ENCODE results near the gene ANKRD44.

Gene ANKRD44

GRCh38 chr2:197332641-197333040, 22.1 kb upstream of the ANKRD44 start:
- Mint-ChIP-seq H3K36me3 (ENCODE audit: low read depth) (peaks cover 12% of the 10 kb centered on the region), H3K27ac (no peak overlapping the region), H3K4me1 (ENCODE audit: low read depth) (peaks cover 11% of the 10 kb centered on the region), H3K4me3 (no peak overlapping the region), H3K9me3 (peaks cover 11% of the 10 kb centered on the region), H3K27me3 (ENCODE audit: low read depth) (no peaks in the 10 kb centered on the region)

- H3K27ac Mint-ChIP-seq = peak overlapping the region; percentile 89
- H3K36me3 Mint-ChIP-seq (ENCODE audit: low read depth) = peaks cover 13% of the 10 kb centered on the region
- H3K4me3 Mint-ChIP-seq = peak overlapping the region; percentile 51
- H3K9me3 Mint-ChIP-seq = peaks cover 11% of the 10 kb centered on the region
- peaks cover 33% of the 10 kb centered on the region for H3K4me1 Mint-ChIP-seq (ENCODE audit: low read depth)
- H3K27me3 Mint-ChIP-seq (ENCODE audit: low read depth) = no peaks in the 10 kb centered on the region
Observed at GRCh38 chr2:197328461-197328860, 17.9 kb upstream of the ANKRD44 start.

GRCh38 chr2:197327472-197328098, 17.0 kb upstream of the ANKRD44 start:
- peak overlapping the region; percentile 89 for H3K27ac Mint-ChIP-seq
- peaks cover 42% of the 10 kb centered on the region for H3K4me1 Mint-ChIP-seq (ENCODE audit: low read depth)
- H3K9me3 Mint-ChIP-seq = peaks cover 11% of the 10 kb centered on the region
- H3K27me3 Mint-ChIP-seq (ENCODE audit: low read depth) = no peaks in the 10 kb centered on the region
- H3K36me3 Mint-ChIP-seq (ENCODE audit: low read depth) = peaks cover 18% of the 10 kb centered on the region
- peak overlapping the region; percentile 59 for H3K4me3 Mint-ChIP-seq

GRCh38 chr2:197327073-197327471, 16.5 kb upstream of the ANKRD44 start:
- Mint-ChIP-seq H3K27me3 (ENCODE audit: low read depth) (no peaks in the 10 kb centered on the region), H3K27ac (peak overlapping the region; percentile 89), H3K4me3 (no peak overlapping the region), H3K36me3 (ENCODE audit: low read depth) (peaks cover 18% of the 10 kb centered on the region), H3K4me1 (ENCODE audit: low read depth) (peaks cover 43% of the 10 kb centered on the region), H3K9me3 (peaks cover 11% of the 10 kb centered on the region)

GRCh38 chr2:197324801-197325200, 14.2 kb upstream of the ANKRD44 start:
- H3K36me3 Mint-ChIP-seq (ENCODE audit: low read depth) = peaks cover 8% of the 10 kb centered on the region
- H3K9me3 Mint-ChIP-seq = no peaks in the 10 kb centered on the region
- H3K4me1 Mint-ChIP-seq (ENCODE audit: low read depth) = peaks cover 44% of the 10 kb centered on the region
- H3K4me3 Mint-ChIP-seq = peak overlapping the region; percentile 47
- peak overlapping the region; percentile 87 for H3K27ac Mint-ChIP-seq
- H3K27me3 Mint-ChIP-seq (ENCODE audit: low read depth) = no peaks in the 10 kb centered on the region

- Mint-ChIP-seq H3K36me3 (ENCODE audit: low read depth) (peaks cover 6% of the 10 kb centered on the region), H3K27me3 (ENCODE audit: low read depth) (no peaks in the 10 kb centered on the region), H3K9me3 (no peaks in the 10 kb centered on the region), H3K27ac (peak overlapping the region; percentile 90), H3K4me3 (peak overlapping the region; percentile 70), H3K4me1 (ENCODE audit: low read depth) (peaks cover 37% of the 10 kb centered on the region)
Observed at GRCh38 chr2:197322724-197323720, 12.4 kb upstream of the ANKRD44 start.

GRCh38 chr2:197322143-197322542, 11.6 kb upstream of the ANKRD44 start:
- no peak overlapping the region for H3K4me3 Mint-ChIP-seq
- H3K27me3 Mint-ChIP-seq (ENCODE audit: low read depth) = no peaks in the 10 kb centered on the region
- peak overlapping the region; percentile 35 for H3K27ac Mint-ChIP-seq
- H3K4me1 Mint-ChIP-seq (ENCODE audit: low read depth) = peaks cover 28% of the 10 kb centered on the region
- no peaks in the 10 kb centered on the region for H3K9me3 Mint-ChIP-seq
- peaks cover 5% of the 10 kb centered on the region for H3K36me3 Mint-ChIP-seq (ENCODE audit: low read depth)

- no peaks in the 10 kb centered on the region for H3K27me3 Mint-ChIP-seq (ENCODE audit: low read depth)
- H3K4me1 Mint-ChIP-seq (ENCODE audit: low read depth) = peaks cover 28% of the 10 kb centered on the region
- no peaks in the 10 kb centered on the region for H3K36me3 Mint-ChIP-seq (ENCODE audit: low read depth)
- no peak overlapping the region for H3K4me3 Mint-ChIP-seq
- no peaks in the 10 kb centered on the region for H3K9me3 Mint-ChIP-seq
- no peak overlapping the region for H3K27ac Mint-ChIP-seq
Observed at GRCh38 chr2:197315371-197315770, 4.8 kb upstream of the ANKRD44 start.

- Mint-ChIP-seq H3K9me3 (no peaks in the 10 kb centered on the region), H3K27ac (peak overlapping the region; percentile 83), H3K4me1 (ENCODE audit: low read depth) (peaks cover 43% of the 10 kb centered on the region), H3K27me3 (ENCODE audit: low read depth) (no peaks in the 10 kb centered on the region), H3K36me3 (ENCODE audit: low read depth) (peaks cover 16% of the 10 kb centered on the region), H3K4me3 (no peak overlapping the region)
Observed at GRCh38 chr2:197312186-197312585, 1.6 kb upstream of the ANKRD44 start.

GRCh38 chr2:197311421-197312033, 947 bp upstream of the ANKRD44 start:
- Mint-ChIP-seq H3K4me1 (ENCODE audit: low read depth) (peaks cover 50% of the 10 kb centered on the region), H3K4me3 (peak overlapping the region; percentile 85), H3K9me3 (no peaks in the 10 kb centered on the region), H3K36me3 (ENCODE audit: low read depth) (peaks cover 19% of the 10 kb centered on the region), H3K27ac (peak overlapping the region; percentile 83), H3K27me3 (ENCODE audit: low read depth) (no peaks in the 10 kb centered on the region)

- peak overlapping the region; percentile 85 for H3K4me3 Mint-ChIP-seq
- peak overlapping the region; percentile 83 for H3K27ac Mint-ChIP-seq
- H3K27me3 Mint-ChIP-seq (ENCODE audit: low read depth) = no peaks in the 10 kb centered on the region
- H3K4me1 Mint-ChIP-seq (ENCODE audit: low read depth) = peaks cover 55% of the 10 kb centered on the region
- H3K9me3 Mint-ChIP-seq = no peaks in the 10 kb centered on the region
- H3K36me3 Mint-ChIP-seq (ENCODE audit: low read depth) = peaks cover 20% of the 10 kb centered on the region
Observed at GRCh38 chr2:197310987-197311420, 424 bp upstream of the ANKRD44 start.

- H3K36me3 Mint-ChIP-seq (ENCODE audit: low read depth) = peaks cover 27% of the 10 kb centered on the region
- H3K27ac Mint-ChIP-seq = peak overlapping the region; percentile 85
- peaks cover 61% of the 10 kb centered on the region for H3K4me1 Mint-ChIP-seq (ENCODE audit: low read depth)
- no peaks in the 10 kb centered on the region for H3K9me3 Mint-ChIP-seq
- H3K4me3 Mint-ChIP-seq = peak overlapping the region; percentile 91
- no peaks in the 10 kb centered on the region for H3K27me3 Mint-ChIP-seq (ENCODE audit: low read depth)
Observed at GRCh38 chr2:197309691-197310231, 819 bp downstream of the ANKRD44 start.

- peak overlapping the region; percentile 91 for H3K4me3 Mint-ChIP-seq
- peaks cover 60% of the 10 kb centered on the region for H3K4me1 Mint-ChIP-seq (ENCODE audit: low read depth)
- peak overlapping the region; percentile 85 for H3K27ac Mint-ChIP-seq
- H3K27me3 Mint-ChIP-seq (ENCODE audit: low read depth) = no peaks in the 10 kb centered on the region
- H3K36me3 Mint-ChIP-seq (ENCODE audit: low read depth) = peaks cover 30% of the 10 kb centered on the region
- H3K9me3 Mint-ChIP-seq = no peaks in the 10 kb centered on the region
Observed at GRCh38 chr2:197308996-197309690, 1.4 kb downstream of the ANKRD44 start.

GRCh38 chr2:197308585-197308984, 2.0 kb downstream of the ANKRD44 start:
- no peaks in the 10 kb centered on the region for H3K9me3 Mint-ChIP-seq
- peaks cover 30% of the 10 kb centered on the region for H3K36me3 Mint-ChIP-seq (ENCODE audit: low read depth)
- H3K27me3 Mint-ChIP-seq (ENCODE audit: low read depth) = no peaks in the 10 kb centered on the region
- H3K4me1 Mint-ChIP-seq (ENCODE audit: low read depth) = peaks cover 60% of the 10 kb centered on the region
- H3K27ac Mint-ChIP-seq = peak overlapping the region; percentile 85
- H3K4me3 Mint-ChIP-seq = peak overlapping the region; percentile 91
